HCT116 (cell line): ENCODE data around the gene CCR5AS.

Source experiments
- ATAC-seq: fragments of 200-7000 bp; cut with Tn5 transposase; 2 replicates; pipeline ENCODE4 v1.9.1; 2020; ENCODE audit warnings: mild to moderate bottlenecking, moderate library complexity
- BruUV-seq: library from RNA; stranded (reverse); fragments of 400-500 nt; replicated peaks from 2 replicates; lab custom pipeline; 2021; lab: Mats Ljungman, UMichigan
- CTCF ChIA-PET: fragments of 300-600 bp; sonication (Branson Sonifier 250); formaldehyde crosslinking; loops from one replicate; lab custom pipeline; 2021; ENCODE audit warnings: antibody characterized with exemption; lab: Charles Lee
- POLR2A ChIA-PET: fragments of 300-600, 350-600 bp; sonication (Branson Sonifier 250); formaldehyde crosslinking; loops from one replicate; lab custom pipeline; 2021; ENCODE audit warnings: antibody characterized with exemption; lab: Charles Lee
- RAD21 ChIA-PET, 2 experiments: fragments of 300-600 bp; sonication (Branson Sonifier 250); formaldehyde crosslinking; loops; one replicate each; lab custom pipeline; 2023; ENCODE audit warnings: low total read pairs in 2 of 2; ENCODE audit not compliant: uncharacterized antibody in 2 of 2, unreplicated experiment in 2 of 2, low non-redundant PET in 1 of 2; lab: Charles Lee
- DNase-seq: peaks from one replicate; pipeline ENCODE4 v3.0.0-alpha.2; 2010; ENCODE audit warnings: low read depth, low spot score
- H2AFZ ChIP-seq: fragments of 200-600 bp; shearing (Covaris generic), sonication (generic); 2 replicates; pipeline ENCODE4 v1.6.1; 2017; ENCODE audit warnings: low read depth, mixed run types, mixed read lengths, antibody characterized with exemption, low read length; ENCODE audit not compliant: poor library complexity, severe bottlenecking
- H3K27ac ChIP-seq: 2 replicates; pipeline ENCODE4 v1.5.1; 2012; ENCODE audit warnings: low read depth, low read length
- H3K27me3 ChIP-seq: fragments of 200-600 bp; sonication (generic); 2 replicates; pipeline ENCODE4 v1.6.1; 2016; ENCODE audit warnings: mixed run types, low read length, mixed read lengths; ENCODE audit not compliant: insufficient read depth
- H3K36me3 ChIP-seq, 2 experiments: fragments of 200-500 bp in 1 of 2; fragments of 200-600 bp in 1 of 2; sonication (Bioruptor generic) in 1 of 2; sonication (generic) in 1 of 2; 2 replicates each; pipeline versions ENCODE4 v1.5.1 to v1.6.1; 2014 to 2016; ENCODE audit warnings: low read length in 2 of 2, inconsistent platforms in 1 of 2, mixed read lengths in 1 of 2, mixed run types in 1 of 2; ENCODE audit not compliant: insufficient read depth in 2 of 2, control insufficient read depth in 1 of 2
- H3K4me1 ChIP-seq, 2 experiments: fragments of 200-600 bp in 1 of 2; sonication (generic) in 1 of 2; 2 replicates each; pipeline versions ENCODE4 v1.5.1 to v1.6.1; 2012 to 2017; ENCODE audit warnings: low read length in 2 of 2, inconsistent platforms in 1 of 2, mild to moderate bottlenecking in 1 of 2, mixed read lengths in 1 of 2, mixed run types in 1 of 2, moderate library complexity in 1 of 2; ENCODE audit not compliant: insufficient read depth in 2 of 2, control insufficient read depth in 1 of 2
- H3K4me2 ChIP-seq: fragments of 200-600 bp; sonication (generic); 2 replicates; pipeline ENCODE4 v1.6.1; 2017; ENCODE audit warnings: mixed run types, low read length, mixed read lengths
- H3K4me3 ChIP-seq, 2 experiments: fragments of 200-600 bp in 1 of 2; sonication (generic) in 1 of 2; replicated peaks in 1 of 2; 2 replicates each; pipeline ENCODE4 v1.5.1; 2011 to 2016; ENCODE audit warnings: low read length in 2 of 2, control low read depth in 1 of 2, low read depth in 1 of 2, mild to moderate bottlenecking in 1 of 2, mixed read lengths in 1 of 2, mixed run types in 1 of 2
- H3K79me2 ChIP-seq: fragments of 200-600 bp; sonication (generic); 2 replicates; pipeline ENCODE4 v1.6.1; 2017; ENCODE audit warnings: mild to moderate bottlenecking, mixed run types, low read length, moderate library complexity, mixed read lengths; ENCODE audit not compliant: insufficient read depth
- H3K9ac ChIP-seq: fragments of 200-600 bp; sonication (generic); 2 replicates; pipeline ENCODE4 v1.6.1; 2016; ENCODE audit warnings: low read length, mixed read lengths
- H3K9me2 ChIP-seq: fragments of 200-600 bp; sonication (generic), shearing (Covaris generic); 2 replicates; pipeline ENCODE4 v1.6.1; 2017; ENCODE audit warnings: mixed run types, mild to moderate bottlenecking, moderate library complexity; ENCODE audit not compliant: insufficient read depth
- H3K9me3 ChIP-seq, 2 experiments: fragments of 200-500 bp in 1 of 2; fragments of 200-600 bp in 1 of 2; sonication (Bioruptor generic) in 1 of 2; sonication (generic) in 1 of 2; 2 replicates each; pipeline ENCODE4 v1.6.1; 2014 to 2017; ENCODE audit warnings: low read length in 2 of 2, mixed read lengths in 2 of 2, inconsistent platforms in 1 of 2, low read depth in 1 of 2, mild to moderate bottlenecking in 1 of 2, mixed run types in 1 of 2, moderate library complexity in 1 of 2; ENCODE audit not compliant: control insufficient read depth in 1 of 2, insufficient read depth in 1 of 2
- H4K20me1 ChIP-seq: fragments of 200-600 bp; sonication (generic), shearing (Covaris generic); 2 replicates; pipeline ENCODE4 v1.6.1; 2017; ENCODE audit warnings: mixed run types, mild to moderate bottlenecking, moderate library complexity; ENCODE audit not compliant: insufficient read depth
- ATF3 ChIP-seq: IDR thresholded peaks from 2 replicates; pipeline ENCODE4 v1.6.1; 2012
- CEBPB ChIP-seq: IDR thresholded peaks from 2 replicates; pipeline ENCODE4 v1.6.1; 2012; ENCODE audit warnings: low read depth
- ELF1 ChIP-seq: IDR thresholded peaks from 2 replicates; pipeline ENCODE4 v1.6.1; 2012; ENCODE audit warnings: low read depth, borderline replicate concordance
- JUND ChIP-seq: IDR thresholded peaks from 2 replicates; pipeline ENCODE4 v1.6.1; 2012
- POLR2A ChIP-seq: IDR thresholded peaks from 2 replicates; pipeline ENCODE4 v1.7.0; 2011; ENCODE audit warnings: borderline replicate concordance; ENCODE audit not compliant: insufficient read depth, insufficient read length; ENCODE audit errors: extremely low read depth
- POLR2AphosphoS5 ChIP-seq: IDR thresholded peaks from 2 replicates; pipeline ENCODE4 v1.6.1; 2011; ENCODE audit warnings: mild to moderate bottlenecking, low read depth, low read length, moderate library complexity
- SIN3A ChIP-seq: IDR thresholded peaks from 2 replicates; pipeline ENCODE4 v1.6.1; 2012; ENCODE audit warnings: low read depth
- SRF ChIP-seq: IDR thresholded peaks from 2 replicates; pipeline ENCODE4 v1.6.1; 2012; ENCODE audit warnings: low read depth
- TCF7L2 ChIP-seq: IDR thresholded peaks from 2 replicates; pipeline ENCODE4 v1.7.0; 2011; ENCODE audit warnings: borderline replicate concordance, inconsistent platforms; ENCODE audit not compliant: insufficient read depth, insufficient read length; ENCODE audit errors: extremely low read depth
- YY1 ChIP-seq: IDR thresholded peaks from 2 replicates; pipeline ENCODE4 v1.6.1; 2011; ENCODE audit warnings: low read length, low read depth, moderate library complexity, mild to moderate bottlenecking; ENCODE audit not compliant: insufficient replicate concordance; ENCODE audit errors: extremely low read depth
- intact Hi-C: fragments of 100-400 bp; cut with micrococcal nuclease; formaldehyde crosslinking; loops from 2 replicates; pipeline ENCODE4 v1.10.0; 2022
- TF ChIP-seq, protein P1 (sequence below), 3 experiments: fragments of 200-600 bp in 1 of 3; sonication (generic) in 1 of 3; IDR thresholded peaks in 2 of 3; conservative IDR thresholded peaks in 1 of 3; 2 replicates each; pipeline ENCODE4 v1.5.1; 2012 to 2017; ENCODE audit warnings: low read depth in 2 of 3, low read length in 2 of 3, antibody characterized with exemption in 1 of 3, borderline replicate concordance in 1 of 3, control low read depth in 1 of 3, mild to moderate bottlenecking in 1 of 3, mixed read lengths in 1 of 3, mixed run types in 1 of 3, moderate library complexity in 1 of 3; ENCODE audit not compliant: insufficient read depth in 1 of 3
- TF ChIP-seq, protein P2 (sequence below): IDR thresholded peaks from 2 replicates; pipeline ENCODE4 v1.6.1; 2012
- TF ChIP-seq, protein P3 (sequence below): IDR thresholded peaks from 2 replicates; pipeline ENCODE4 v1.6.1; 2011; ENCODE audit warnings: mild to moderate bottlenecking, low read length, moderate library complexity; ENCODE audit not compliant: insufficient replicate concordance; ENCODE audit errors: extremely low read depth

Gene CCR5AS

GRCh38 chr3:46383211-46383950, 23.5 kb downstream of the CCR5AS start:
- H3K27me3 ChIP-seq, result no peaks in the 10 kb centered on the region
- H2AFZ ChIP-seq, result no peak overlapping the region
- peaks cover 0 to 10% of the 10 kb centered on the region in 2 experiments; a peak in 2 of 4 replicates for H3K4me1 ChIP-seq
- ChIA-PET RAD21 (no interaction called here), CTCF (interaction anchor here (0.7 to 1.5 kb wide), 5 partner anchors 11 to 444 kb away, joined by 3 read pairs; partner anchors contain the start of gene CCR5), POLR2A (no interaction called here)
- no peaks in the 10 kb centered on the region for H3K79me2 ChIP-seq
- TF ChIP-seq JUND (no peak), POLR2AphosphoS5 (no peak)
- TF ChIP-seq, protein P1, sequence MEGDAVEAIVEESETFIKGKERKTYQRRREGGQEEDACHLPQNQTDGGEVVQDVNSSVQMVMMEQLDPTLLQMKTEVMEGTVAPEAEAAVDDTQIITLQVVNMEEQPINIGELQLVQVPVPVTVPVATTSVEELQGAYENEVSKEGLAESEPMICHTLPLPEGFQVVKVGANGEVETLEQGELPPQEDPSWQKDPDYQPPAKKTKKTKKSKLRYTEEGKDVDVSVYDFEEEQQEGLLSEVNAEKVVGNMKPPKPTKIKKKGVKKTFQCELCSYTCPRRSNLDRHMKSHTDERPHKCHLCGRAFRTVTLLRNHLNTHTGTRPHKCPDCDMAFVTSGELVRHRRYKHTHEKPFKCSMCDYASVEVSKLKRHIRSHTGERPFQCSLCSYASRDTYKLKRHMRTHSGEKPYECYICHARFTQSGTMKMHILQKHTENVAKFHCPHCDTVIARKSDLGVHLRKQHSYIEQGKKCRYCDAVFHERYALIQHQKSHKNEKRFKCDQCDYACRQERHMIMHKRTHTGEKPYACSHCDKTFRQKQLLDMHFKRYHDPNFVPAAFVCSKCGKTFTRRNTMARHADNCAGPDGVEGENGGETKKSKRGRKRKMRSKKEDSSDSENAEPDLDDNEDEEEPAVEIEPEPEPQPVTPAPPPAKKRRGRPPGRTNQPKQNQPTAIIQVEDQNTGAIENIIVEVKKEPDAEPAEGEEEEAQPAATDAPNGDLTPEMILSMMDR (IDR thresholded peaks at IDR 0.05 in 2 of 3, conservative IDR thresholded peaks at IDR 0.05 in 1 of 3; ENCODE audit: borderline replicate concordance in 1 of 3, insufficient read depth in 1 of 3, low read depth in 2 of 3, low read length in 2 of 3), result no peak
- TF ChIP-seq, protein P2, sequence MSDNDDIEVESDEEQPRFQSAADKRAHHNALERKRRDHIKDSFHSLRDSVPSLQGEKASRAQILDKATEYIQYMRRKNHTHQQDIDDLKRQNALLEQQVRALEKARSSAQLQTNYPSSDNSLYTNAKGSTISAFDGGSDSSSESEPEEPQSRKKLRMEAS, result no peak
- no peak overlapping the region for H3K4me3 ChIP-seq
- no peaks in the 10 kb centered on the region for H4K20me1 ChIP-seq
- ATAC-seq, result no peak
- H3K4me2 ChIP-seq, result no peak overlapping the region
- intact Hi-C loops, result no loop called here
- H3K9ac ChIP-seq, result no peak overlapping the region
- no peak for DNase-seq
- H3K36me3 ChIP-seq, result no peaks in the 10 kb centered on the region
- no peak overlapping the region for H3K27ac ChIP-seq
- no peaks in the 10 kb centered on the region for H3K9me2 ChIP-seq
- no TSS peak for BruUV-seq
- no peaks in the 10 kb centered on the region for H3K9me3 ChIP-seq

GRCh38 chr3:46381625-46382024, 25.2 kb downstream of the CCR5AS start:
- no peak overlapping the region for H2AFZ ChIP-seq
- H4K20me1 ChIP-seq, result no peaks in the 10 kb centered on the region
- H3K4me1 ChIP-seq, result peaks cover 0 to 10% of the 10 kb centered on the region in 2 experiments; a peak in 2 of 4 replicates
- H3K79me2 ChIP-seq, result no peaks in the 10 kb centered on the region
- ChIA-PET CTCF (interaction anchor here (1.3 kb wide), 1 partner anchor 177 kb away, joined by 3 read pairs; no protein-coding TSS in a partner anchor), RAD21 (no interaction called here), POLR2A (no interaction called here)
- no peak overlapping the region for H3K9ac ChIP-seq
- no peak overlapping the region for H3K4me2 ChIP-seq
- no peaks in the 10 kb centered on the region for H3K9me3 ChIP-seq
- no peaks in the 10 kb centered on the region for H3K9me2 ChIP-seq
- no peaks in the 10 kb centered on the region for H3K36me3 ChIP-seq
- H3K27me3 ChIP-seq, result no peaks in the 10 kb centered on the region
- no peak overlapping the region for H3K4me3 ChIP-seq
- intact Hi-C loops, result no loop called here
- ATAC-seq (no peak), DNase-seq (no peak)
- no TSS peak for BruUV-seq
- H3K27ac ChIP-seq, result no peak overlapping the region
- no peak for TF ChIP-seq ATF3
- no peak for TF ChIP-seq ELF1
- no peak for TF ChIP-seq POLR2A
- no peak for TF ChIP-seq SIN3A
- no peak for TF ChIP-seq CEBPB
- TF ChIP-seq SRF, result no peak
- TF ChIP-seq, protein P3, sequence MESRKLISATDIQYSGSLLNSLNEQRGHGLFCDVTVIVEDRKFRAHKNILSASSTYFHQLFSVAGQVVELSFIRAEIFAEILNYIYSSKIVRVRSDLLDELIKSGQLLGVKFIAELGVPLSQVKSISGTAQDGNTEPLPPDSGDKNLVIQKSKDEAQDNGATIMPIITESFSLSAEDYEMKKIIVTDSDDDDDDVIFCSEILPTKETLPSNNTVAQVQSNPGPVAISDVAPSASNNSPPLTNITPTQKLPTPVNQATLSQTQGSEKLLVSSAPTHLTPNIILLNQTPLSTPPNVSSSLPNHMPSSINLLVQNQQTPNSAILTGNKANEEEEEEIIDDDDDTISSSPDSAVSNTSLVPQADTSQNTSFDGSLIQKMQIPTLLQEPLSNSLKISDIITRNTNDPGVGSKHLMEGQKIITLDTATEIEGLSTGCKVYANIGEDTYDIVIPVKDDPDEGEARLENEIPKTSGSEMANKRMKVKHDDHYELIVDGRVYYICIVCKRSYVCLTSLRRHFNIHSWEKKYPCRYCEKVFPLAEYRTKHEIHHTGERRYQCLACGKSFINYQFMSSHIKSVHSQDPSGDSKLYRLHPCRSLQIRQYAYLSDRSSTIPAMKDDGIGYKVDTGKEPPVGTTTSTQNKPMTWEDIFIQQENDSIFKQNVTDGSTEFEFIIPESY, result no peak
- TF ChIP-seq YY1, result no peak
- no peak for TF ChIP-seq TCF7L2
